HK-2 (cell line): ENCODE results near the gene ASPN.

Experiments used
- DNase-seq: peaks from one replicate; pipeline ENCODE4 v3.0.0-alpha.2; 2018; ENCODE audit not compliant: unreplicated experiment

The ASPN gene

GRCh38 chr9:92476962-92477361, 5.3 kb downstream of the ASPN start:
- no peak for DNase-seq

DNA sequence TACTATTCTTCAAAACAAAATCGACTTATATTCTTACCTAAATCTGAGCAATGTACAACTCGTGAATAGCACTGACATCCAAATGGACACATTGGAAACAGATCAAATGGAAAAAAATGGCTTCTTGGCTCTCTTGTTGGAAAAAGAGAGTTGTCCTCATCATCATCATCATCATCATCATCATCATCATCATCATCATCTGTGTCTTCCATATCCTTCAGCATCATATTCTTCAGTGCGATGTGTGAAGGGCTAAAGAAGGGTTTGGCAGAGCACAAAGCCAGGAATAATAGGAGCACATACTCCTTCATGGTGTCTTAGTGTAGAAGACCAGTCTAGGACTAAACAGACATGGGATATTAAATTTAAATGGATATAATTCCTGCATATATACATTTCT, 7.7 kb downstream of the ASPN start:
- DNase-seq: no peak

- peak; percentile 14 for DNase-seq
Observed at GRCh38 chr9:92468206-92468605, 14.1 kb downstream of the ASPN start.

- DNase-seq: no peak
Observed at GRCh38 chr9:92467511-92467910, 14.8 kb downstream of the ASPN start.

GRCh38 chr9:92467041-92467440, 15.3 kb downstream of the ASPN start:
- DNase-seq: no peak

DNA sequence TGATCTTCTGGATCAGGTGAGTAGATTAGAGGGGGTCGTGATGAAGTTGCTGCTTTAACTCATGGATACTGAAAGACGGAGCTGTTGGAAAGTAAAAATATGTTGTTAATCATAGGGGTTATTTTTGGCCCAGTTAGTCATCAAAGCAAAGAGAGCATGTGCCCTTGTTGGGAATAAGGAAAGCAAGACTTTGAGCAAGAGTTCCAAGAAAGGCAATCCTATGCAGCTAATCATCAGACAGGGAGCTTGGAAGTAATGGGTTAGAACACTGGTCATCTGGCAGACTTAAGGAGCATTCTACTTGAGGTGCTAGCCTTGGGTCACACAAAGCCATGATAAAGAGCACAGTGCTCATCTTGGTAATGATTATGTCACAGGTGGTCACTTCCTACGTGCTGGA, 18.3 kb downstream of the ASPN start:
- no peak for DNase-seq

DNA sequence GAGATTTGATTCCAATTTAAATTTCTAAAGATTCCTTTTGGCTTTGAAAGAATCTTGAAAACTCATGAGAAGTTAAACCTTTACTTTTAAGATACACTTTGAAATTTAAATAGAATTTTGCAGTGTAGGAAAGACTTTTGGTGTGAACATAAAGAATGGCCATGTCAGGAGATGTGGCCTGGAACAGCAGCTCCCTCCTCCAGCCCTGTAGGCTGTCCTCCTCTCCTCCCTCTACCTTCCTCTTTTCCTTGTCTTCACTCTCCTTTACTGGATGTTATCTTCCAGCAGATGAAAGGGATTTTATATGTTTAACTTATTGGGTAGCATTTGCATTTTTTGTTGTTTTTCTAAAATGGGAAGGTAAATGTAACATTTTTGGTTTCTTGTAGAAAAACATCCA, 18.9 kb downstream of the ASPN start:
- DNase-seq: no peak

DNA sequence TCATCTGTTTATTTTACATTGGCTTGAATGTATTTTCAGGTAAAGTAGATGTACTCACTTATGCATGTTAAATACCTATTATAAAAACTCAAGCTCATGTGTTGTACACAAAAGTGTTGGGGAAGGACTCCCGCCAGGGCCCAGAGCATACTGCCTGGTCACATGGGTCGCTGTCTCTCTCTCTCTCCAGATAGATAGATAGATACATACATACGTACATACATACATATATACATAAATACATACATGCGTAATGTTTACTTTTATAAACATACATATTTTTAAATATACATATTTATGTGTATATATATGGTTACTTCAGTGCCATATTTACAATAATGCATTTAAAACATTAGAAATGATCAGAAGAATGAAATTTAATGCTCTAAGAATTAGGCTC, 24.7 kb downstream of the ASPN start:
- DNase-seq: no peak

GRCh38 chr9:92455217-92455616, 27.1 kb downstream of the ASPN start:
- DNase-seq: no peak

- DNase-seq: no peak
Observed at GRCh38 chr9:92446536-92446935, 35.8 kb downstream of the ASPN start.

GRCh38 chr9:92444841-92445240, 37.5 kb downstream of the ASPN start:
- DNase-seq: no peak

GRCh38 chr9:92440751-92441046, 41.6 kb downstream of the ASPN start:
- no peak for DNase-seq

DNA sequence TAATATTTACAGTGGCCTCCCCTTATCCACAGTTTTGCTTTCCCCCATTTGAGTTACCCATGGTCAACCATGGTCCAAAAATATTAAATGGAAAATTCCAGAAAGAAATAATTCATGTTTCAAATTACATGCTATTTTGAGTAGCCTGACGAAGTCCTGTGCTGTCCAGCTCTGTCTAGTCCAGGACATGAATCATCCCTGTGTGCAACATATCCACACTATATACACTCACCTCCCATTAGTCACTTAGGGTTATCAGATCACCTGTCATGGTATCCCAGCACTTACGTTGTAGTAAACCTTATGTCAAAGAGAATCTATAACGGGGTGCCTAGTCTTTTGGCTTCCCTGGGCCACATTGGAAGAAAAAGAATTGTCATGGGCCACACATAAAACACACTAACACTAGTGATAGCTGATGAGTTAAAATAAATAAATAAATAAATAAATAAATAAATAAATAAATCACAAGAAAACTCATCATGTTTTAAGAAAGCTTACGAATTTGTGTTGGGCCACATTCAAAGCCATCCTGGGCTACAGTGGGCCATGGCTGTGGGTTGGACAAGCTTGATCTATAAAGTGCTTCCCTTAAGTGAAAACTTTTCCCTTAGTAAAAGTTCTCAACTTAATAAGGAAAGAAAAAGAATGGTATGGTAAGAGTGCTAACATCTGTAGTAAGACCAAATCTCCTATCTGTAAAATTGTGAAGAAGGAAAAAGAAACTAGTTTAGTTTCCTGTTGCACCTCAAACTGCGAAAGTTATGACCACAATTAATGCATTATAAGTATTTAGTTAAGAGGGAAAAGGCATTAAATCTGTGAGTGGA, 42.2 kb downstream of the ASPN start:
- DNase-seq: no peak

- DNase-seq: no peak
Observed at GRCh38 chr9:92438900-92439526, 43.3 kb downstream of the ASPN start.

DNA sequence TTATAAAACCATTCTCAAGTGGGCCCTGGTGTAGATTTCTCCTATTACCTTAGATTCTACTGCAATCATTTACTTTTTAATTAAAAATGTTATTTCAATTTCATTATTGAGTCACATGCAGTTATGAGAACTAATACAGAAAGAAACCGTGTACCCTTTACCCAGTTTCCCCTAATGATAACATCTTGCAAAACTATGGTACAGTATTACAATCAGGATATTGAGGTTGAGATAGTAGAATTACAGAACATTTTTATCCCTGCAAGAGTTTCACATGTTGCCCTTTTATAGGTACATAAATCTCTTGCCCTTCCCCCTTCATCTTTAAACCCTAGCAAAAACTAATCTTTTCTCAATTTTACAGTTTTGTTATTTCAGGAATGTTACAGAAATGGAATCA, 47.0 kb downstream of the ASPN start:
- DNase-seq: no peak

- DNase-seq: no peak
Observed at GRCh38 chr9:92432972-92433548, 49.2 kb downstream of the ASPN start.

DNA sequence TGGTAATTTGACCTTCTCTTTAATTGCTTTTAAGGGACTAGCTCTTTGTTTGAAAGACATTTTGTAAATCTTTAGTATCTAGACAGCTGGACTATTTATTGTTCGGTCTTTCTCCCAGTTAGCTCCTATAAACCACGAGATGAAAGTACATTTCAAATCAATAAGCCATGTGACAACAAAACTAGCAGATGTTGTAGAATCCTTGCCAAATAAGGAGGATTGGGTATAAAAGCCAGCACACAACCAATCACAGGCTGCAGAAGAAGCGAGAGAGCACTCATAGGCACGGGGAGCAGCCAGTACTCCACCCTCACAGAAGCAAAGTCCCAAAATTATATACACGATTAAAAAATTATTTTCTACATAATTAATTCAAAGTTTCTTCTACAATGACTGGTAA, 50.0 kb downstream of the ASPN start:
- no peak for DNase-seq

- DNase-seq: no peak
Observed at GRCh38 chr9:92429836-92430235, 52.5 kb downstream of the ASPN start.

GRCh38 chr9:92426501-92427145, 55.7 kb downstream of the ASPN start:
- no peak for DNase-seq

- no peak for DNase-seq
Observed at GRCh38 chr9:92425474-92425873, 56.8 kb downstream of the ASPN start.

DNA sequence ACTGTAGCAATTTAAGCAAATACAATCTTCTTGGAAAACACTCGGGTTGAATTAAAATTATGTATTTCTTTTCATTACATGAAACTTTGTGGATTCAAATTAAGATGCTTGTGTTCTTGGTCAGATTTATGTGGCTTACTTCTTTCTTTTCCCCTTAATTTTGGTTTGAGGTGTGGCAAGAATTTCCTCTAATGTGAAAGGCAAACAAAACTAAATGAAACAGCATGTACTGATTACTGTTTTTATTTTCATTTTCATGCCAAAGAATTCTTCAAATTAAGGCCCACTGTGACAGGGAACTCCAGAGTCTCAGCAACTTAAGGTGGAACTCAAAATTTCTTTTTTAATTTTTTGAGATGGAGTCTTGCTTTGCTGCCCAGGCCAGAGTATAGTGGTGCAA, 58.0 kb downstream of the ASPN start, which contains the start of gene OMD:
TSS of gene OMD (minus strand) at position 132 of the 400 bp plus-strand sequence. CDS start 6,913 bp downstream, outside the sequence.
- no peak for DNase-seq

GRCh38 chr9:92423612-92424011, 58.7 kb downstream of the ASPN start:
- DNase-seq: no peak
